ENCODE data around the gene IL17D.
A peak's percentile ranks its signal among the peaks of the same experiment; 100 is the strongest.

The IL17D gene

GRCh38 chr13:20696073-20696472, 7.4 kb upstream of the IL17D start:
- DNase-seq, result no peak

GRCh38 chr13:20699715-20700114, 3.8 kb upstream of the IL17D start:
- DNase-seq, result no peak

- DNase-seq, result no peak
Measured at GRCh38 chr13:20700288-20700687, 3.2 kb upstream of the IL17D start.

- no peak for DNase-seq
Measured at GRCh38 chr13:20701461-20701860, 2.0 kb upstream of the IL17D start.

GRCh38 chr13:20702530-20702914, 977 bp upstream of the IL17D start:
- DNase-seq, result no peak

GRCh38 chr13:20703780-20704458, 420 bp downstream of the IL17D start:
- peak; percentile 22 for DNase-seq

- DNase-seq, result no peak
Measured at GRCh38 chr13:20704459-20705069, 1.1 kb downstream of the IL17D start.

GRCh38 chr13:20706661-20707060, 3.2 kb downstream of the IL17D start:
- DNase-seq, result no peak

GRCh38 chr13:20708216-20708615, 4.7 kb downstream of the IL17D start:
- DNase-seq, result no peak

GRCh38 chr13:20709369-20709768, 5.9 kb downstream of the IL17D start:
- no peak for DNase-seq

- DNase-seq, result no peak
Measured at GRCh38 chr13:20709782-20710181, 6.3 kb downstream of the IL17D start.

- no peak for DNase-seq
Measured at GRCh38 chr13:20711301-20712044, 8.0 kb downstream of the IL17D start.

- DNase-seq, result no peak
Measured at GRCh38 chr13:20713014-20713376, 9.5 kb downstream of the IL17D start.

GRCh38 chr13:20713751-20714150, 10.3 kb downstream of the IL17D start:
- no peak for DNase-seq

GRCh38 chr13:20714161-20714560, 10.7 kb downstream of the IL17D start:
- DNase-seq, result no peak

- DNase-seq, result no peak
Measured at GRCh38 chr13:20714563-20715329, 11.2 kb downstream of the IL17D start.

- no peak for DNase-seq
Measured at GRCh38 chr13:20715330-20715712, 11.8 kb downstream of the IL17D start.

- no peak for DNase-seq
Measured at GRCh38 chr13:20716951-20717350, 13.5 kb downstream of the IL17D start.

GRCh38 chr13:20717581-20718542, 14.4 kb downstream of the IL17D start:
- DNase-seq, result no peak

GRCh38 chr13:20718958-20719566, 15.6 kb downstream of the IL17D start:
- no peak for DNase-seq

- DNase-seq, result no peak
Measured at GRCh38 chr13:20719783-20720182, 16.3 kb downstream of the IL17D start.

- no peak for DNase-seq
Measured at GRCh38 chr13:20720499-20720898, 17.0 kb downstream of the IL17D start.

Data from KG1 (cell line).